Panc1 (cell line): Measurements from ENCODE around the gene NAA25.
"Not testable (repeated sequence)": the region's sequence is repeated elsewhere in the genome, so short reads cannot be mapped to it uniquely, and the experiment has no call there.

Source experiments
- POLR2AphosphoS5 ChIP-seq: IDR thresholded peaks from 2 replicates; pipeline ENCODE4 v1.6.1; 2012; ENCODE audit warnings: mild to moderate bottlenecking, low read depth, low read length, moderate library complexity
- SIN3A ChIP-seq: IDR thresholded peaks from 2 replicates; pipeline ENCODE4 v1.6.1; 2012; ENCODE audit warnings: low read depth, mild to moderate bottlenecking, low read length, moderate library complexity, borderline replicate concordance; ENCODE audit not compliant: insufficient read depth
- TCF7L2 ChIP-seq: IDR thresholded peaks from 2 replicates; pipeline ENCODE4 v1.6.1; 2011; ENCODE audit warnings: mild to moderate bottlenecking, low read depth, low read length, inconsistent platforms
- TF ChIP-seq, protein P1 (sequence below): fragments of 450-650 bp; IDR thresholded peaks from 2 replicates; pipeline ENCODE4 v1.5.1; 2017; ENCODE audit warnings: mild to moderate bottlenecking

DNA sequence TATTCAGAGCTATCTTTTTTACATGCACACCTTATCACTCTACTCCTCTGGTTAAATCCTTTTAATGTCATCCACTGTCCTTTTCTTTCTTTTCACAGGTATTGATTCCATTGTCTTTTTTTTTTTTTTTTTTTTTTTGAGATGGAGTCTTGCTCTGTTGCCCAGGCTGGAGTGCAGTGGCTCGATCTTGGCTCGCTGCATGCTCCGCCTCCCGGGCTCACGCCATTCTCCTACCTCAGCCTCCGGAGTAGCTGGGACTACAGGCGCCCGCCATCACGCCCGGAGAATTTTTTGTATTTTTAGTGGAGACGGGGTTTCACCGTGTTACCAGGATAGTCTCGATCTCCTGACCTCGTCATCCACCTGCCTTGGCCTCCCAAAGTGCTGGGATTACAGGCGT lies 8.1 kb downstream of the NAA25 start:
- TF ChIP-seq, protein P1, sequence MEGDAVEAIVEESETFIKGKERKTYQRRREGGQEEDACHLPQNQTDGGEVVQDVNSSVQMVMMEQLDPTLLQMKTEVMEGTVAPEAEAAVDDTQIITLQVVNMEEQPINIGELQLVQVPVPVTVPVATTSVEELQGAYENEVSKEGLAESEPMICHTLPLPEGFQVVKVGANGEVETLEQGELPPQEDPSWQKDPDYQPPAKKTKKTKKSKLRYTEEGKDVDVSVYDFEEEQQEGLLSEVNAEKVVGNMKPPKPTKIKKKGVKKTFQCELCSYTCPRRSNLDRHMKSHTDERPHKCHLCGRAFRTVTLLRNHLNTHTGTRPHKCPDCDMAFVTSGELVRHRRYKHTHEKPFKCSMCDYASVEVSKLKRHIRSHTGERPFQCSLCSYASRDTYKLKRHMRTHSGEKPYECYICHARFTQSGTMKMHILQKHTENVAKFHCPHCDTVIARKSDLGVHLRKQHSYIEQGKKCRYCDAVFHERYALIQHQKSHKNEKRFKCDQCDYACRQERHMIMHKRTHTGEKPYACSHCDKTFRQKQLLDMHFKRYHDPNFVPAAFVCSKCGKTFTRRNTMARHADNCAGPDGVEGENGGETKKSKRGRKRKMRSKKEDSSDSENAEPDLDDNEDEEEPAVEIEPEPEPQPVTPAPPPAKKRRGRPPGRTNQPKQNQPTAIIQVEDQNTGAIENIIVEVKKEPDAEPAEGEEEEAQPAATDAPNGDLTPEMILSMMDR = not testable (repeated sequence)
- not testable (repeated sequence) for TF ChIP-seq TCF7L2, POLR2AphosphoS5, SIN3A
